GM23338 (cell line): ENCODE measurements around the gene UBTD1. TPM values are rescaled to one million over a fixed set of nuclear protein-coding genes. Genes with fewer than 3 reads are reported as not detected.

Experiments
- ATAC-seq: fragments of 200-7000 bp; cut with Tn5 transposase; 3 replicates; pipeline ENCODE4 v1.9.1; 2020
- DNase-seq: peaks from one replicate; pipeline ENCODE4 v3.0.0-alpha.2; 2015; ENCODE audit warnings: low spot score
- H2AFZ ChIP-seq: fragments of 200-600 bp; sonication (generic); 2 replicates; pipeline ENCODE4 v1.8.0; 2016; ENCODE audit warnings: antibody characterized with exemption, mild to moderate bottlenecking, moderate library complexity
- H3F3A ChIP-seq: fragments of 200-600 bp; sonication (generic); replicated peaks from 2 replicates; pipeline ENCODE4 v1.8.0; 2017; ENCODE audit warnings: antibody characterized with exemption, mixed run types, low read depth
- H3K27ac ChIP-seq: fragments of 200-600 bp; sonication (generic); 2 replicates; pipeline ENCODE4 v1.6.1; 2016; ENCODE audit warnings: low read depth
- H3K27me3 ChIP-seq: fragments of 200-600 bp; sonication (generic); 2 replicates; pipeline ENCODE4 v1.8.0; 2016; ENCODE audit warnings: mild to moderate bottlenecking, mixed run types, moderate library complexity; ENCODE audit not compliant: insufficient read depth
- H3K36me3 ChIP-seq: fragments of 200-600 bp; sonication (generic); 2 replicates; pipeline ENCODE4 v1.8.0; 2016; ENCODE audit warnings: mild to moderate bottlenecking; ENCODE audit not compliant: insufficient read depth
- H3K4me1 ChIP-seq: fragments of 200-600 bp; sonication (generic); 2 replicates; pipeline ENCODE4 v1.8.0; 2016; ENCODE audit warnings: mild to moderate bottlenecking, moderate library complexity; ENCODE audit not compliant: insufficient read depth
- H3K4me2 ChIP-seq: fragments of 200-600 bp; sonication (generic); 2 replicates; pipeline ENCODE4 v1.7.1; 2017; ENCODE audit warnings: mixed run types
- H3K4me3 ChIP-seq: fragments of 200-600 bp; sonication (generic); 2 replicates; pipeline ENCODE4 v1.6.1; 2016; ENCODE audit warnings: mixed run types
- H3K79me2 ChIP-seq: fragments of 200-600 bp; sonication (generic); replicated peaks from 2 replicates; pipeline ENCODE4 v1.8.0; 2017; ENCODE audit warnings: mild to moderate bottlenecking; ENCODE audit not compliant: insufficient read depth
- H3K9me2 ChIP-seq: fragments of 200-600 bp; sonication (generic); 2 replicates; pipeline ENCODE4 v1.8.0; 2017; ENCODE audit not compliant: insufficient read depth
- H4K20me1 ChIP-seq: fragments of 200-600 bp; sonication (generic); replicated peaks from 2 replicates; pipeline ENCODE4 v1.8.0; 2017; ENCODE audit warnings: mild to moderate bottlenecking; ENCODE audit not compliant: insufficient read depth
- H3K27ac Mint-ChIP-seq: 2 replicates; pipeline ENCODE4 v1.8.0; 2020; ENCODE audit warnings: inconsistent platforms, mild to moderate bottlenecking, moderate library complexity, mixed read lengths
- H3K27me3 Mint-ChIP-seq: 3 replicates; pipeline ENCODE4 v1.8.0; 2022; ENCODE audit warnings: low read depth, mild to moderate bottlenecking, moderate library complexity, mixed read lengths, inconsistent platforms; ENCODE audit not compliant: insufficient read depth, poor library complexity
- H3K36me3 Mint-ChIP-seq: 3 replicates; pipeline ENCODE4 v1.8.0; 2021; ENCODE audit warnings: low read depth, mild to moderate bottlenecking, inconsistent platforms, moderate library complexity, mixed read lengths
- H3K4me1 Mint-ChIP-seq: 3 replicates; pipeline ENCODE4 v1.8.0; 2020; ENCODE audit warnings: mild to moderate bottlenecking, inconsistent platforms, mixed read lengths
- H3K4me3 Mint-ChIP-seq: 3 replicates; pipeline ENCODE4 v1.8.0; 2021; ENCODE audit warnings: moderate library complexity, mild to moderate bottlenecking, inconsistent platforms, mixed read lengths
- H3K9me3 Mint-ChIP-seq: 3 replicates; pipeline ENCODE4 v1.8.0; 2020; ENCODE audit warnings: moderate library complexity, mild to moderate bottlenecking, inconsistent platforms, mixed read lengths
- CREB1 ChIP-seq: fragments of 250-450 bp; sonication (Bioruptor Pico); IDR thresholded peaks from 2 replicates; pipeline ENCODE4 v1.5.0; 2020; ENCODE audit warnings: low read depth, mild to moderate bottlenecking, moderate library complexity
- EZH2 ChIP-seq: fragments of 200-600 bp; sonication (generic); IDR thresholded peaks from one replicate; pipeline ENCODE4 v1.8.0; 2017; ENCODE audit warnings: antibody characterized with exemption, mild to moderate bottlenecking, low read depth; ENCODE audit not compliant: unreplicated experiment
- EZH2phosphoT487 ChIP-seq: fragments of 200-600 bp; sonication (generic); IDR thresholded peaks from one replicate; pipeline ENCODE4 v1.8.1; 2018; ENCODE audit warnings: antibody characterized with exemption; ENCODE audit not compliant: unreplicated experiment
- JUNB ChIP-seq: IDR thresholded peaks from one replicate; pipeline ENCODE4 v1.6.1; 2016; ENCODE audit warnings: antibody characterized with exemption; ENCODE audit not compliant: unreplicated experiment
- NANOG ChIP-seq: IDR thresholded peaks from 2 replicates; pipeline ENCODE4 v1.6.1; 2016; ENCODE audit warnings: antibody characterized with exemption, borderline replicate concordance
- POLR2AphosphoS5 ChIP-seq: IDR thresholded peaks from 2 replicates; pipeline ENCODE4 v1.6.1; 2016; ENCODE audit warnings: antibody characterized with exemption, low read depth
- STAT1 ChIP-seq: IDR thresholded peaks from one replicate; pipeline ENCODE4 v1.6.1; 2016; ENCODE audit warnings: antibody characterized with exemption; ENCODE audit not compliant: unreplicated experiment
- ZNF331 ChIP-seq: fragments of 250-450 bp; sonication (Bioruptor Pico); IDR thresholded peaks from 2 replicates; pipeline ENCODE4 v1.5.0; 2020; ENCODE audit warnings: low read depth, mild to moderate bottlenecking, moderate library complexity
- ZNF462 ChIP-seq: fragments of 250-450 bp; sonication (Bioruptor Pico); IDR thresholded peaks from 2 replicates; pipeline ENCODE4 v1.5.0; 2020; ENCODE audit warnings: mild to moderate bottlenecking, moderate library complexity
- polyA plus RNA-seq: library from polyadenylated mRNA; unstranded; fragments of >200 nt; fragmentation: Nextera tagmentation; extraction: Ambion mirVana; gene quantifications from 2 replicates; pipeline ENCODE4 v1.2.1, GENCODE V29; 2016
- total RNA-seq: library from RNA; depleted of rRNA; stranded (reverse); fragments of >200 nt; shearing (Covaris generic); gene quantifications from 2 replicates; pipeline ENCODE4 v1.2.3, GENCODE V29; 2014
- TF ChIP-seq, protein P1 (sequence below): IDR thresholded peaks from 2 replicates; pipeline ENCODE4 v1.6.1; 2016; ENCODE audit warnings: antibody characterized with exemption

The UBTD1 gene
- total and polyA plus RNA-seq, 2 experiments from 2014 or later = 17.3 to 29.0 TPM

GRCh38 chr10:97580421-97581367, 82.0 kb downstream of the UBTD1 start (continued):
- no peak for TF ChIP-seq EZH2
- no peak for TF ChIP-seq EZH2phosphoT487
- TF ChIP-seq POLR2AphosphoS5 = no peak
- no peak for TF ChIP-seq STAT1
- TF ChIP-seq, protein P1, sequence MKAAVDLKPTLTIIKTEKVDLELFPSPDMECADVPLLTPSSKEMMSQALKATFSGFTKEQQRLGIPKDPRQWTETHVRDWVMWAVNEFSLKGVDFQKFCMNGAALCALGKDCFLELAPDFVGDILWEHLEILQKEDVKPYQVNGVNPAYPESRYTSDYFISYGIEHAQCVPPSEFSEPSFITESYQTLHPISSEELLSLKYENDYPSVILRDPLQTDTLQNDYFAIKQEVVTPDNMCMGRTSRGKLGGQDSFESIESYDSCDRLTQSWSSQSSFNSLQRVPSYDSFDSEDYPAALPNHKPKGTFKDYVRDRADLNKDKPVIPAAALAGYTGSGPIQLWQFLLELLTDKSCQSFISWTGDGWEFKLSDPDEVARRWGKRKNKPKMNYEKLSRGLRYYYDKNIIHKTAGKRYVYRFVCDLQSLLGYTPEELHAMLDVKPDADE = no peak
- TF ChIP-seq ZNF331 = no peak
- TF ChIP-seq CREB1 (CRISPR knock-in tag) = no peak
- TF ChIP-seq JUNB = no peak

DNA sequence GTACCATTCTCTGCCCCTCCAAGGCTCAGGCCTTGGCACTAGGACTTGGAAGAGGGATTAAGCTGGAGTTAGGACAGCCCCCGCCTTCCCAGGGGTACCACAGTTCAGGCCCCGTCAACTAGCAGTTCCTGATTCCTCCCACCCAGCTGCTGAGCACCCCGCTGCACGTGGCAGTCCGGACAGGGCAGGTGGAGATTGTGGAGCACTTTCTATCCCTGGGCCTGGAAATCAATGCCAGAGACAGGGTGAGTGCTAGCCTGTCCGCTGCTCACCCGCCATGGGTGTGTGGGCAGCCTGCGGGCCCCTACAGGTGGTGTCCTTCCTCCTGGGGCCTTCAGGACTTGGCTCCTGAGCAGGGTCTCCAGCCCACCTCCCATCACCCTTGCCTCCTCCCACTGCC, 83.4 kb downstream of the UBTD1 start:
- Histone ChIP-seq H3K27ac (no peak overlapping the region), H3K79me2 (no peaks in the 10 kb centered on the region), H3K36me3 (no peaks in the 10 kb centered on the region), H4K20me1 (no peaks in the 10 kb centered on the region), H3K9me2 (no peaks in the 10 kb centered on the region), H2AFZ (no peak overlapping the region), H3F3A (no peaks in the 10 kb centered on the region), H3K4me2 (no peak overlapping the region), H3K27me3 (no peaks in the 10 kb centered on the region), H3K4me1 (peaks cover 3% of the 10 kb centered on the region), H3K4me3 (no peak overlapping the region)
- no peak for TF ChIP-seq CREB1 (CRISPR knock-in tag)
- TF ChIP-seq NANOG = no peak
- H3K4me1 Mint-ChIP-seq = peaks cover 10% of the 10 kb centered on the region; the same call in 2 of the 3 replicates
- ATAC-seq = no peak
- H3K4me3 Mint-ChIP-seq = no peak overlapping the region
- no peaks in the 10 kb centered on the region for H3K9me3 Mint-ChIP-seq
- no peak overlapping the region for H3K27ac Mint-ChIP-seq
- no peak for DNase-seq
- no peaks in the 10 kb centered on the region for H3K36me3 Mint-ChIP-seq
- H3K27me3 Mint-ChIP-seq = peaks cover 8% of the 10 kb centered on the region

DNA sequence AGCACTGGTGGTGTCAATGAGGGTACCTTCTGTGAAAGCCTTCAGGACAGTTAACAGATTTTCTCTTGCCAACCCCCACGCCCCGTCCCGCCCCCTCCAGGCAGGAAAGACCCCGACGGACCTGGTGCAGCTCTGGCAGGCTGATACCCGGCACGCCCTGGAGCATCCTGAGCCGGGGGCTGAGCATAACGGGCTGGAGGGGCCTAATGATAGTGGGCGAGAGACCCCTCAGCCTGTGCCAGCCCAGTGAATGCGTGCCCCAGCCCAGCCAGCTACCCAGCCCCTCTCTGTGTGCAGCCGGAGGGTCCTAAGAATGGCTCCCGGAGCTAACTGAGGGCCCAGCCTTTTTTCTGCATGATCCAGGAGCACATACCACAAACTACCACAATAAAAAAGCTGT, 84.8 kb downstream of the UBTD1 start:
- Mint-ChIP-seq H3K27ac (no peak overlapping the region; the same call in 1 of the 2 replicates), H3K4me3 (no peak overlapping the region), H3K9me3 (no peaks in the 10 kb centered on the region), H3K36me3 (no peaks in the 10 kb centered on the region), H3K27me3 (peaks cover 8% of the 10 kb centered on the region), H3K4me1 (peaks cover 10% of the 10 kb centered on the region; the same call in 2 of the 3 replicates)
- Histone ChIP-seq H3K9me2 (no peaks in the 10 kb centered on the region), H3K27ac (no peak overlapping the region), H3K4me2 (no peak overlapping the region), H3K36me3 (no peaks in the 10 kb centered on the region), H4K20me1 (no peaks in the 10 kb centered on the region), H3K4me1 (peaks cover 3% of the 10 kb centered on the region), H3K79me2 (no peaks in the 10 kb centered on the region), H3F3A (no peaks in the 10 kb centered on the region), H3K27me3 (no peaks in the 10 kb centered on the region), H3K4me3 (no peak overlapping the region), H2AFZ (peak overlapping the region; percentile 93)
- DNase-seq = no peak
- ATAC-seq = no peak
- TF ChIP-seq POLR2AphosphoS5 = no peak
- TF ChIP-seq ZNF462 (CRISPR knock-in tag) = no peak
- TF ChIP-seq ZNF331 = no peak
